NT2/D1 (cell line): ENCODE measurements around the gene FANCG.

Experiments
- DNase-seq: peaks from one replicate; pipeline ENCODE4 v3.0.0-alpha.2; 2011; ENCODE audit warnings: low read depth, low spot score
- H3K27me3 ChIP-seq: 2 replicates; pipeline ENCODE4 v1.6.0; 2011; ENCODE audit warnings: mild to moderate bottlenecking; ENCODE audit not compliant: insufficient read length, insufficient read depth
- H3K36me3 ChIP-seq: 2 replicates; pipeline ENCODE4 v1.6.1; 2011; ENCODE audit warnings: mild to moderate bottlenecking, low read length, mixed read lengths; ENCODE audit not compliant: insufficient read depth, insufficient read length
- H3K4me1 ChIP-seq: 2 replicates; pipeline ENCODE4 v1.5.1; 2011; ENCODE audit not compliant: insufficient read depth, insufficient read length
- H3K4me3 ChIP-seq: 2 replicates; pipeline ENCODE4 v1.5.1; 2011; ENCODE audit warnings: low read depth; ENCODE audit not compliant: insufficient read length
- H3K9ac ChIP-seq: 2 replicates; pipeline ENCODE4 v1.6.0; 2011; ENCODE audit warnings: low read depth; ENCODE audit not compliant: insufficient read length
- H3K9me3 ChIP-seq: 2 replicates; pipeline ENCODE4 v1.5.1; 2011; ENCODE audit warnings: mild to moderate bottlenecking, low read length; ENCODE audit not compliant: insufficient read depth
- SUZ12 ChIP-seq: IDR thresholded peaks from 2 replicates; pipeline ENCODE4 v1.6.1; 2011; ENCODE audit not compliant: insufficient read length, insufficient read depth; ENCODE audit errors: extremely low read depth
- YY1 ChIP-seq: IDR thresholded peaks from 2 replicates; pipeline ENCODE4 v1.6.1; 2011; ENCODE audit not compliant: insufficient read length, insufficient read depth
- ZNF274 ChIP-seq: IDR thresholded peaks from 2 replicates; pipeline ENCODE4 v1.6.1; 2011; ENCODE audit warnings: mild to moderate bottlenecking, low read depth, low read length

FANCG gene

GRCh38 chr9:35054871-35055644 lies 24.7 kb downstream of the FANCG start:
- Histone ChIP-seq H3K27me3 (no peaks in the 10 kb centered on the region), H3K9ac (no peak overlapping the region), H3K9me3 (no peaks in the 10 kb centered on the region), H3K36me3 (peaks cover 71% of the 10 kb centered on the region), H3K4me1 (no peaks in the 10 kb centered on the region), H3K4me3 (no peak overlapping the region)
- TF ChIP-seq SUZ12 (no peak), YY1 (no peak), ZNF274 (no peak)
- DNase-seq, result no peak

GRCh38 chr9:35054185-35054835 lies 25.4 kb downstream of the FANCG start:
- no peak for DNase-seq
- Histone ChIP-seq H3K36me3 (peaks cover 70% of the 10 kb centered on the region), H3K9ac (no peak overlapping the region), H3K4me1 (no peaks in the 10 kb centered on the region), H3K27me3 (no peaks in the 10 kb centered on the region), H3K4me3 (no peak overlapping the region), H3K9me3 (no peaks in the 10 kb centered on the region)
- TF ChIP-seq YY1 (no peak), ZNF274 (no peak), SUZ12 (no peak)

GRCh38 chr9:35051069-35051967 lies 28.4 kb downstream of the FANCG start:
- H3K9me3 ChIP-seq, result no peaks in the 10 kb centered on the region
- peaks cover 56% of the 10 kb centered on the region for H3K36me3 ChIP-seq
- peak; percentile 44 for DNase-seq
- TF ChIP-seq SUZ12, result no peak
- no peak for TF ChIP-seq ZNF274
- TF ChIP-seq YY1, result no peak
- no peaks in the 10 kb centered on the region for H3K27me3 ChIP-seq
- H3K4me3 ChIP-seq, result no peak overlapping the region
- no peak overlapping the region for H3K9ac ChIP-seq
- no peaks in the 10 kb centered on the region for H3K4me1 ChIP-seq

GRCh38 chr9:35048511-35048910 lies 31.2 kb downstream of the FANCG start:
- Histone ChIP-seq H3K4me3 (no peak overlapping the region), H3K36me3 (peaks cover 37% of the 10 kb centered on the region), H3K9ac (no peak overlapping the region), H3K9me3 (no peaks in the 10 kb centered on the region), H3K27me3 (no peaks in the 10 kb centered on the region), H3K4me1 (peaks cover 8% of the 10 kb centered on the region)
- TF ChIP-seq ZNF274 (no peak), YY1 (no peak), SUZ12 (no peak)
- DNase-seq, result no peak

GRCh38 chr9:35044071-35044470 lies 35.7 kb downstream of the FANCG start:
- Histone ChIP-seq H3K36me3 (peaks cover 23% of the 10 kb centered on the region), H3K9ac (no peak overlapping the region), H3K9me3 (no peaks in the 10 kb centered on the region), H3K27me3 (no peaks in the 10 kb centered on the region), H3K4me3 (no peak overlapping the region), H3K4me1 (peaks cover 12% of the 10 kb centered on the region)
- TF ChIP-seq ZNF274 (no peak), YY1 (no peak), SUZ12 (no peak)
- DNase-seq, result peak; percentile 58

GRCh38 chr9:35042891-35043545 lies 36.7 kb downstream of the FANCG start:
- TF ChIP-seq ZNF274 (no peak), YY1 (no peak), SUZ12 (no peak)
- Histone ChIP-seq H3K27me3 (no peaks in the 10 kb centered on the region), H3K4me3 (no peak overlapping the region), H3K4me1 (peaks cover 12% of the 10 kb centered on the region), H3K9ac (peak overlapping the region; percentile 21), H3K36me3 (peaks cover 13% of the 10 kb centered on the region), H3K9me3 (no peaks in the 10 kb centered on the region)
- DNase-seq, result no peak
